DLD1 (cell line): ENCODE data around the gene PPME1.

Experiments
- in situ Hi-C: cut with HindIII; loops from 2 replicates; pipeline ENCODE4 v1.10.0; 2017; ENCODE audit warnings: low sequenced_read_pairs

PPME1 gene

GRCh38 chr11:74157169-74157568, 13.9 kb upstream of the PPME1 start:
- in situ Hi-C loops: no loop called here

- in situ Hi-C loops: no loop called here
Measured at GRCh38 chr11:74159642-74160041, 11.4 kb upstream of the PPME1 start.

GRCh38 chr11:74162681-74163467, 8.2 kb upstream of the PPME1 start:
- in situ Hi-C loops: no loop called here

GRCh38 chr11:74168838-74169237, 2.3 kb upstream of the PPME1 start:
- in situ Hi-C loops: no loop called here

- in situ Hi-C loops: no loop called here
Measured at GRCh38 chr11:74169738-74170458, 1.2 kb upstream of the PPME1 start.

GRCh38 chr11:74171630-74171968, 510 bp downstream of the PPME1 start:
- in situ Hi-C loops: no loop called here

GRCh38 chr11:74171997-74172396, 908 bp downstream of the PPME1 start:
- in situ Hi-C loops: no loop called here

GRCh38 chr11:74175920-74176319, 4.8 kb downstream of the PPME1 start:
- in situ Hi-C loops: no loop called here

- in situ Hi-C loops: no loop called here
Measured at GRCh38 chr11:74179234-74180052, 8.4 kb downstream of the PPME1 start.

- in situ Hi-C loops: no loop called here
Measured at GRCh38 chr11:74182635-74183034, 11.5 kb downstream of the PPME1 start.

- in situ Hi-C loops: no loop called here
Measured at GRCh38 chr11:74185285-74185684, 14.2 kb downstream of the PPME1 start.

- in situ Hi-C loops: no loop called here
Measured at GRCh38 chr11:74185695-74186094, 14.6 kb downstream of the PPME1 start.

- in situ Hi-C loops: no loop called here
Measured at GRCh38 chr11:74195828-74196227, 24.7 kb downstream of the PPME1 start.

GRCh38 chr11:74196781-74197486, 25.8 kb downstream of the PPME1 start:
- in situ Hi-C loops: no loop called here

- in situ Hi-C loops: no loop called here
Measured at GRCh38 chr11:74203966-74204365, 32.9 kb downstream of the PPME1 start.

GRCh38 chr11:74204701-74205100, 33.6 kb downstream of the PPME1 start:
- in situ Hi-C loops: no loop called here

GRCh38 chr11:74205181-74205580, 34.1 kb downstream of the PPME1 start:
- in situ Hi-C loops: no loop called here

GRCh38 chr11:74206746-74207145, 35.7 kb downstream of the PPME1 start:
- in situ Hi-C loops: no loop called here

- in situ Hi-C loops: no loop called here
Measured at GRCh38 chr11:74208507-74208906, 37.4 kb downstream of the PPME1 start.

- in situ Hi-C loops: no loop called here
Measured at GRCh38 chr11:74212533-74212932, 41.4 kb downstream of the PPME1 start.

GRCh38 chr11:74220376-74220775, 49.3 kb downstream of the PPME1 start:
- in situ Hi-C loops: no loop called here
